GM19351 (cell line): Measurements from ENCODE around the gene FBRSL1.

ENCODE experiments used
- ATAC-seq: cut with Tn5 transposase; IDR thresholded peaks from one replicate; pipeline ENCODE4 v1.9.1; 2021; ENCODE audit warnings: mild to moderate bottlenecking, moderate library complexity; ENCODE audit not compliant: unreplicated experiment

FBRSL1 gene

DNA sequence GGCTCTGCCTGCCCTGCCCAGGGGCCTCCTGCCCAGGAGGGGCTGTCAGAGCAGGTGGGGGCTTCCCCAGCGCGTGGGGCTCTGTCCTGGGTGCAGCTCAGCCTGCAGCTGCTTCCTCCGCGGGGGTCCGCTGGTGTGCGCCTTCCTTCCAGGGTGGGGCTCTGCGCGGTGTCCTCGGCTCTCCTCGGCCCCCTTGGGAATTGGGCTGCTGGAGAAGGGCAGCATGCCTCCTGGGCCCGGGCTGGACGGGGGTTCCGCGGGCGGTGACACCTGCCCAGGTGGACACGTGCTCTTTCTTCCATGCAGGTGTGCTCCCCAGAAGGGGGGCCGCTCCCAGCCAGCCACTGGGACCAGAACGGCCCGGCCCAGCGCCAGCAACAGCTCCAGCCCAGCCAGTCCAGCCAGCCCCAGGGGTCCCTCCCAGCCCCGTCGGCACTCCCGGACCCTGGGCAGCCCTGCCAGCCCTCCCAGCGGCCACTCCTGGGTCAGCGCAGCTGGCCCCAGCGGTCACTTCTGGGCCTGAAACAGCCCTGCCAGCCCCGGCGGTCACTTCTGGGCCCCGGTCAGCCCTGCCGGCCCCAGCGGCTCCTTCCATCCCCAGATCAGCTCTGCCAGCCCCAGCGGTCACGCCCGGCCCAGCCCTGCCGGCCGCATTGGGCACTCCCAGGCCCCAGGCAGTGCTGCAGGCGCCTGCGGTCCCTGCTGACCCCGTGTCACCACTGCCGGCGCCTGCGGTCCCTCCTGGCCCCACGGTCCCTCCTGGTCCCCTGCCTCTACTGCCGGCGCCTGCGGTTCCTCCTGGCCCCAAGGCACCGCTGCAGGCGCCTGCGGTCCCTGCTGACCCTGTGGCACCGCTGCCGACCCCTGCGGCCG lies 19.1 kb downstream of the FBRSL1 start:
- ATAC-seq: no peak

DNA sequence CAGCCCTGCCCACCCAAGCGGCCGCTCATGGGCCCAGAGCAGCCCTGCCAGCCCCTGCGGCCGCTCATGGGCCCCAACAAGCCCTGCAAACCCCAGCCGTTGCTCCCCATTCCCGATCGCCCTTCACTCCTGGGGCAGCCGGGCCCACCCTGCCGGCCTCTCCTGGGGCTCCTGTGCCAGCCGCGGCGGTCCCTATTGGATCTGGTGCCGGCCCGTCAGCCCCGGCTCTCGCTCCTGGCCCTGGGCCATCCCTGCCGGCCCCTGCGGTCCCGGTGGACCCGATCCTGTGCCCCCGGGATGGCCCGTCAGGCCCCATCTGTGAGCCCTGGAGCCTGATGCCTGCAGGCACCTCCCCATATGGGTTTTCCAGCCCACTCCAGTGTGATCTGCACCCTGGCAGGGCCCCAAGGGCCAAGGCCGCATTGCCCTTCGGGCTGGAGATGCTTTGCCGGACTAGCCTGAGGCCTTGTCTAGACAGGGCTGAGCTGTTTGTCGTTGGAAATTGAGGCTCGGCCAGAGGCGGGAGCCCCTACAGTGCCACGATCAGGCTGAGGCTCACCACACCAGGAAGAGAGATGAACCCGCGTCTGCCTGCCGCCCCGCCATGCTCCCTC lies 20.3 kb downstream of the FBRSL1 start:
- ATAC-seq: no peak

DNA sequence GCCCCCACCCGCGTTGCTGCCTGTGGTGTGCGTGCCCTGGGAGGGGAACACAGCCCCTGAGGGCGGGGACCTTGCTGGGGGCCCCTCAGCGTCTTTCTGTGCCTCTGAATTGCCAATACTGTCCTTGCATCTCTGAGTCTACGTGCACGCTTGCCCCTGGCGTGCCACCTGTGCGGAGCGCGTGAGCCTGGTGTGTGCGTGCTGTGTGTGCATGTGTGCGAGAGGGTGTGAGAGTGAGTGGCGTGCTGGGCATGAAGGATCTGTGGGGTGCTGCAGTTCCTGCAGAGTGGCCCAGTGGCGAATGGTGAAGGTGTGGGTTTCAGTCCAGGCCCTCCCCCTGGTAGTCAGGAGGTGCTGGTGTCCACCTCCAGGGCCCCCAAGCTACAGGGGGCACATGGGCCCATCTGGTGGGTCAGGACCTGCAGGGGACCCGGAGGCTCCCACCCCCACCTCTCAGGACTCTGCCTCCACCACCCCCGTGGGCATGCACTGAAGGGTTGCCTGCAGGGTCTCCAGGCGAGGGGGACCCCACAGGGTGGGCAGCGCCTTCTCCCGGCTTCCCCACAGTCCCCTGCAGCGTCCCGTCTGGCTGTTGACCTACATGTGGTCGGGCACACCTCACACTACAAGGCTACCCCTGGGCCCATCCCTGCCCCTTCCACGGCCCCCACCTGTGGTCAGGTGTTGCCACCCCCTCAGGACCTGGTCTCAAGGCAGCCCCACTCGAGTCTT lies 21.0 kb downstream of the FBRSL1 start:
- no peak for ATAC-seq

DNA sequence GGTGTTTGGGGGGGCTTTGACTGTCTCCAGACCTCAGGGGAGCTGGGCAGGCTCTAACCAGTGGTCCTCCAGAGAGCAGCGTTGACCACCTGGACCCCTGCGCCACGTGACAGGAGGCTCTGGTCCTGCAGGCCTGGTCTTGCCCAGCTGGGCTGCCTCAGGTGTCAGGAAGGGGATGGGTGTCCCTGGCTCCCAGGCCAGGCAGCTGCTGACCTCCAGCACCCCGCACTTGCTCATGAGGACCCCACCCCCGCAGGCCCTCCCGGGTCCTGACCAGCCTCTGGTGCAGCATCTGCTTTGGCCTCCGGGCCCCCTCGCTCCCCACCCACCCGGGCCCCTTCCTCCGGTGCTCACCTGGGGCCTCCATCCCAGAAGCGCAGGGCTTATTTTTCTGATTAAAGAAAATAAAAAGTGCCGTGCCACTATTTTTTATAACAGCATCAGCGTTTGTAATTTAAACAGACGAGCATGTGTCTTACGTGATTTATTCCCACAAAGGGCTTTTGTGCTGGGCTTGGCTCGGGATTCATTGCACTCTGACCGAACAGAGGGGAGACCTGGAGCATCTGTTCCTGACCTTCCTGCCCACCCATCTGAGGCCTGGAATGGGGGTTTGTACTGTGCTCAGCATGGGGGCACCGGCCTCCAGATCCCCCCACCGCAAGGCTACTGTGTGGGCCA lies 21.7 kb downstream of the FBRSL1 start:
- no peak for ATAC-seq

DNA sequence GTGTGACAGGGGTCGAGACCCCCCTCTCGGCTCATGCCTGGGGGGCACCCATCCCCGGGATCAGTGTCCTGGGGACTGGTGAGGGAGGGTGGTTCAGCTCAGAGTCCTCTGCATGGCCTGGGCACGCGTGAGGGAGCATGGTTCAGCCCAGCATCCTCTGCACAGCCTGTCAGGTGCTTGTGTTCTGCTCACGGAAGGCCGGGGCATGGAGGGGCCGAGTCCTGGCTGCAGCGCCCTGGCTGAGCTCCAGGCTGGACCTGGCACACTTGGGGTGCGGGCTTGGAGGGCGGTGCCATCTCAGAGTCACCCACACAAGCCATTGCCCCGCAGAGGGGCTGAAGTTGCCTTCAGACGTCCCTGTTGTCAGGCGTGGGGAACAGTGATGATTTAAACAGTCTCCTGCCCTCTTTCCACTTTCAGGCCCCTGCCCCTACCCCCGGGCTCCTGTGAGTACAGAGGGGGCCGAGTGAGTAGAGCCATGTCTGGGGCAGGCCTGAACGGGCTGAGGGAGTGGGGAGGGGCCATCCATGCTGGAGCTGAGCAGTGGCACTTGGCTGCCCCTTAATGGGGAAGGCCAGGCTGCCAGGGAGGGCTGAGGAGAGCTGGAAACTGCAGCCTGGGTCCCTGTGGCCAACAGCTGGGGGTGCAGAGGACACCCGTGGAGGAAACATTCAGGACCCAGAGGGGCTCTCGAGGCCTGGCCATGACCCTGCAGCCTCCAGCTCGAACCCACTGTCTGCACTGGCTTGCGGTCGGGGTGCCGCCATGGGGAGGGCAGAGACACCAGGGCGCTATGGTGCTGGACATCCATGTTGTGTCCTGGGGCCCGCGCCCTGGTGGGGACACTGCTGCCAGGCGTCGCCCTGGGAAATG lies 22.5 kb downstream of the FBRSL1 start:
- ATAC-seq: no peak

DNA sequence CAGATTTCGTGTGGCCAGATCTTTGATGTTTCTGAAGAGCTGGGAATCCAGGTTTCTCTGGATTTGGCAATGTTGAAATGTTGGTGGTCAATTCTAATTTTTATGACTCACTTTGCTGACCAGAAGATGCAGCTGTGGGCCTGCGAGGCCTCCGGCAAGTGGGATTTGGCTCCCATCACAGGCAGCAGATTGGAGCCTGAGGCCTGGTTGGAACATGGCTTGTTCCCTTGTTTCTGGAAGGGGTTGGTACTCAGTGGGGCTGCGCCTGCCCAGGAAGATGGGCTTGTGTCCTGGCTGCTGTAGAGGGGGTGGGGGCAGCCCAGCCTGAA lies 23.1 kb downstream of the FBRSL1 start:
- ATAC-seq: no peak

DNA sequence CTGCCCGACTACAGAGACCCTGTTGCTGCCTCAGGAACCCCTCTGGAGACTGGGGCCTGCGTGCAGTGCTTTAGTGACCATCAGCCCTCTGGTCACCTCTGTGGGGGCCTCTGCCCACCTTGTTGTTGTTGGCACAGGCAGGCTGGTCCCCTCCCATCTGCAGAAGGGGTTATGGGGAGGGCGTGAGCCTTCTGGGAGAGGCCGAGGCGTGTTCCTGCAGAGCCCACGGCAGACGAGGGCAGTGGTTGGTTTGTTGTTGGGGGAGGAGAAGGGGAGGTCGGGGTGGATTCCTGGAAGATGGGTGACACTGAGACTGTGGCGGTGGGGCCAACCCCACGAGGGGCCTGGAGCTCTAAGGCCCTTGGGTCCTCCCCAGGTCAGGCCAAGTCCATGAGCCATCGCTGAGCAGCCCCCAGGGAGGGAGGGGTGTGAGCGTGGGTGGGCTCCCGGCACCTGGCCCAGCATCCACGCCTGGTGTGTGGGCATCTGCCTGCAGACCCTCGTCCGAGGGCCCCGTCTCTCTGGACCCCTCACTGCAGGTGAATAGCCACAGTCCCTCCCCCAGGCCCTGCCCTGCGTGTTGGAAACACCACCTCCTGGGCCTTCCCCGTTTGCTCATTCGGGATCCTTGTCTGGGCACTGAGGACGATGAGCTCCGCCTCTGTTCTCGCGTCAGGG lies 23.6 kb downstream of the FBRSL1 start:
- no peak for ATAC-seq

DNA sequence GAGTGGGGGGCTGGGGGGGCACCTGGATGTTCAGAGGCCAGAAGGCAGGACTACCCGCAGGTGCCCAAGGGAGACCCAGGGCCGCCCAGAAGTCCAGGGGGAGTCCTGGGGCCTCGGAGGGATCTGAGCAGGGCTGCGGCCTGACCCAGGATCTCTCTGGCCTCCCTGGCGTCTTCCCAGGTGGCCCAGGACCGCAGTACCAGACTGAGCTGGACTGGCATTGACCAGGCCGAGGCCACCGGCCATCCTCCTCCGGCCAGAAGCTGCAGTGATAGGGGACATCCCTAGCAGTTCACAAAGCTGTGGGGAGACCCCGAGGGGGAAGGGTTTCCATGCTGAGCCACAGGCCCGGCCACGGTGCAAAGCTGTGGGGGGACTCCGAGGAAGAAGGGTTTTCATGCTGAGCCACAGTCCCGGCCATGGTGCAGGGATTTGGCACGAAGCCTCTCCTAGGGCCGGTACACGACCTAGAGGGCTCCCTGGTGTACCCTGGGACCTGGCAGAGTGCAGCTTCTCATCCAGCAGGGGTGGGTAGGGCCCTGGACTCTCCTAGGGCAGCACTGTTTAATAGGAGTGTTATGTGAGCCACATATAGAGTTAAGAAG lies 24.4 kb downstream of the FBRSL1 start:
- ATAC-seq: no peak

DNA sequence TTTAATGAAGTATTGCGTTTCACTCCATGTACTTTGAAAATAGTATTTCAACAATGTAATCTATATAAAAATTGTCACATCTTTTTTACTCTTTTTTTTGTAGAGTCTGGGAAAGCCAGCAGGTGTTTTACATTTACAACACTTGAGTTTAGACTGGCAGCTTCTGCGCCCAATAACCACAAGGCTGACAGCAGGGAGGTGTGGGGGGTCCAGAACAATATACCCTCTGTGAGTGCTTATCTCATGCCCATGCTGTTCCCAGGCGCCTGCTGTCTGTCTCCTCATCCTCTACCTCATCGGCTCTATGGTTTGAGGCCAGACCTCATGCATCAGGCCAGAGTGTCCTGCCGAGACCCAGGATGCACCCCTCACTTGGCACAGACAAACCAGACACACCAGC lies 24.9 kb downstream of the FBRSL1 start:
- no peak for ATAC-seq

DNA sequence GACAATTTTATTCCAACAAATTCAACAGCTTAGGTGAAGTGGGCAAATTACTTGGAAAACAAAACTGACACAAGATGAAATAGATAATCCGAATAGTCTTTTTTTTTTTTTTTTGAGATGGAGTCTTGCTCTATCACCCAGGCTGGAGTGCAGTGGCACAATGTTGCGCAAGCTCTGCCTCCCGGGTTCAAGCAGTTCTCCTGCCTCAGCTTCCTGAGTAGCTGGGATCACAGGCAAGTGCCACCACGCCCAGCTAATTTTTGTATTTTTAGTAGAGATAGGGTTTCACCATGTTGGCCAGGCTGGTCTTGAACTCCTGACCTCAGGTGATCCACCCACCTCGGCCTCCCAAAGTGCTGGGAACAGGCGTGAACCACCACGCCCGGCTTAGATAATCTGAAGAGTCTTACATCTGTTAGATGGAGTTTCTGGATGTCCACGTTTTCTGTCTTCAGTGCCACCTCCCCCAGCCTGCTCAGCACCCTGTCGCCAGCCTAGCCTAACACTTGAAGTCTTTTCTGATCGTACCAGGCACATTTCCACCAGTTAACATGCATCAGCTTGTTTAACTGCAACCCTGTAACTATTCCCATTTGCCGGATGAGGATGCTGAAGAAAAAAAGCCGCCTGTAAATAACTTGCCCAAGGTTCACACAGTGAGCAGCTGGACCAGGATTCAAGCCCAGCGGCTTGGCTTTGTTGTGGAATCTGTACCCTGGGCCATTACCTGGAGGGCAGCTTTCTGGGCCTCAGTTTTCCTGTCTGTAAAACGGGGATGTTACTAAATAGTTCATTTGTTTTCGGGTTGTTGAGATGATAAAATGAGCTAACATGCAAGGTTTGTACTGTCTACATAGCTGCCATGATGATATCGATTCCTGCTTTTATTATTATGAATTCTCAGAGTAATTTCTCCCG lies 26.4 kb downstream of the FBRSL1 start:
- ATAC-seq: no peak

DNA sequence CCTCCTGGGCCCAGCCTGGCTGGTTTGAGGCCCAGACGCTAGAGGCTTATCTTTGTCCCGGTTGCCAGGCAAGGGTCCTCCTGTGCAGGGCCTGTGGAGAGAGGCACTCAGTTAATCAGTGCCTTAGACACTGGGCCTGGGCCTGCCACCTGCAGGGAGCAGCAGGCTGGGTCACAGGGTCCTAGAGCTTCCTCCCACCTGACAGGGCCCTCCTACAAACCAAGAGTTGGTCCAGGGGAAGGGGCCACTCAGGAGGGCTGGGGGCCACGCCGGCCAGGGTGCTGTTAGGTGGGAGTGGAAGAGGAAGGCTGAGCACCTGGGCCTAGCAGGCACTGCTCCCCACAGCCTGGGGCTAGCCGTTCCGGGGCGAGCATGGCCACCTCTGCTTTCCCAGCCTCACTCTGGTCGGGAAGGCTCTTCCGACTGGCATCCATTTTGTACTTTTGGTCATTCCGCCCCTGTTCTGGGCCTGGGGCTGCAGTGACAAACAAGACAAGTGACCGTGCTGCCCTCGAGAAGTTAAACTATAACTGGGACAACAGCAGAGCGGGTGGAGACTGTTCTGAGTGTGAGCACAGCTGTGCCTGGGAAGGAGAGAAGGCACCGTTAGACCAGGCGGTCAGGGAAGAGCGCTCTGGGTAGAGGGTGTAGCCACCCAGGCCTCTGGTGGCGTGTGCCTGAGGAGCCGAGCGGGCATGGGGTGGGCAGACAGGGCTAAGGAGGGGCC lies 27.2 kb downstream of the FBRSL1 start:
- ATAC-seq: no peak

DNA sequence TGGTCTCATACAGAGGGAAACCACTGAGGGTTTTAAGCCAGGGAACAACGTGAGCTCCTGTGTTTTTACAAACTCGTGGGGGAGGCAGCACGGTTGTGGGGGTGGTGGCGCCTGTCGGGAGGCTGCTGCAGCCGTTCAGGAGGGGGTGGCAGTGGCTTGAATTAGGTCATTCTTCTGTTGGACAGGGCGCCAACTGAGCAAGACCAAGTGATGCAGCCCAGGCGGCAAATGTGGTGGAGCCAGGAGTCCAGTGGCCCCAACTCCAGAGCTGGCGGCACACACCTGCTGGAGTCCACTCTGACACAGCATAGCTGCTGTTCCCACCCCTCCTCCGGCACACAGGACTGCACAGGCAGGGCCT lies 27.8 kb downstream of the FBRSL1 start:
- ATAC-seq: no peak

DNA sequence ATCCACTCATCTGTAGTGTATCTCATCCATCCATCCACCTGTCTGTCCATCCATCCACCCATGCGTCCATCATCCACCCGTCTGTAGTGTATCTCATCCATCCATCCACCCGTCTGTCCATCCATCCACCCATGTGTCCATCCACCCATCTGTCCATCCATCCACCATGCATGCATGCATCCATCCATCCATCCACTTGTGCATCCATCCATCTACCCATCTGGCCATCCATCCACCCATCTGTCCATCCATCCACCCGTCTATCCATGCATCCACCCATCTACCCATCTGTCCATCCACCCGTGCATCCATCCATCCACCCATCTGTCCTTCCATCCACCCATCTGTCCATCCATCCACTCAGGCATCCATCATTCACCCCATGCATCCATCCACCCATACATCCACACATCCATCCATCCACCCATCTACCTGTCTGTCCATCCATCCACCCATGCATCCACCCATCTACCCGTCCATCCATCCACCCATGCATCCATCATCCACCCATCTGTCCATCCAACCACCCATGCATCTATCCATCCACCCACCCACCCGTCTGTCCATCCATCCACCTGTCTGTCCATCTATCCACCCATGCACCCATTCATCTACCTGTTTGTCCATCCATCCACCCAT lies 28.5 kb downstream of the FBRSL1 start:
- ATAC-seq: no peak

DNA sequence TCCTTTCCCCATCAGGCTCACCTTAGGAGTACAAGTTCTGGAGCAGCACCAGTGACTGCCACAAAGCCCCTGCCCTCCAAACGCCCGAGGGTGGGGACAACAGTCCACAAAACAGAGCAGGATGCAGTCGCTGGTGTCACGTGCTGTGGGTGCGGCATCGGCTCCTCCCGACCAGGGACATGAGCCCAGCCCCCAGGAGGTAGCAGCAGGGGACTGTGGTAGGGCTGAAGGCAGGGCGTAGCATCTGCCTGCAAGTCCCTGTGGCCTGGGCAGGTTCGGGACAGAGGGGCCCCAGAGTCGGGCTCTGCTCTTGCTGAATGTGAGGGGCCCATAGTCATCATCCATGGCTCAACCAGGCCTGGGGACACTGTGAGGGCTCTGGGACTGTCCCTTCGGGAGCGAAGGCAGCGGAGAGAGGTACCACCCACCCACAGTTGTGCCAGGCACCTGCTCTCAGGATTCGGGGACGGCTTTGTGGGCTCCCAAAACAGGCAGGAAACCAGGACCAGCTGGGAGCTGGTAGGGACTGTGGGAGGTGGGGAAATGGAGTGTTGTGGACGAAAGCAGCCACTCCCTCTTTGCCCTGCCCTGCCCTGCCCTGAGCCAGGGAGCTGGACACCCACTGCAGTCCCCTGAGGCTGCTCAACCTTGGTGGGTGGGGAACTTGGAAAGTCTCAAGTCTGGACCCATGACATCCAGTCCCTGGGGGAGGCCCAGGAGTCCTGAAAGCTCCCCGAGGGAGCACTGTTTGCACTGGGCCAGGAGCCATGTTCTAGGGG lies 30.7 kb downstream of the FBRSL1 start:
- ATAC-seq: no peak

DNA sequence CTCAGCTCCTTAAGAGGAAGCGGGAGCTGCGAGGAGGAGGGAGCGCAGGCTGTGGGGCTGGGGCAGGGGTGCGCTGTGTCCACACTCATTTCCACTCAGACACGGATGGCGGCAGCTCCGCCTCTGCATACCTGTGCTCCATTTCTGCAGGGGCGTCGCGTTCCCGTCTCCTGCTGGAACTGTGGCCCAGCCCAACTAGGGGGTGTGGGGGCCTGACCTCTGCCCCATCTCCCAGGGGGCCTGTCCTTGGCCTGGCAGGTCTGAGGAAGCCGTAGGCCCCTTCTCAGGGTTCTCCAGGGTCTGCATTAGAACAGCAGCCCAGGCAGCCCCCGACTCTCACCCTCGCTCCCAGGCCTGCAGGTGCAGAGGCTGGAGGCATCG lies 31.2 kb downstream of the FBRSL1 start:
- ATAC-seq: no peak

DNA sequence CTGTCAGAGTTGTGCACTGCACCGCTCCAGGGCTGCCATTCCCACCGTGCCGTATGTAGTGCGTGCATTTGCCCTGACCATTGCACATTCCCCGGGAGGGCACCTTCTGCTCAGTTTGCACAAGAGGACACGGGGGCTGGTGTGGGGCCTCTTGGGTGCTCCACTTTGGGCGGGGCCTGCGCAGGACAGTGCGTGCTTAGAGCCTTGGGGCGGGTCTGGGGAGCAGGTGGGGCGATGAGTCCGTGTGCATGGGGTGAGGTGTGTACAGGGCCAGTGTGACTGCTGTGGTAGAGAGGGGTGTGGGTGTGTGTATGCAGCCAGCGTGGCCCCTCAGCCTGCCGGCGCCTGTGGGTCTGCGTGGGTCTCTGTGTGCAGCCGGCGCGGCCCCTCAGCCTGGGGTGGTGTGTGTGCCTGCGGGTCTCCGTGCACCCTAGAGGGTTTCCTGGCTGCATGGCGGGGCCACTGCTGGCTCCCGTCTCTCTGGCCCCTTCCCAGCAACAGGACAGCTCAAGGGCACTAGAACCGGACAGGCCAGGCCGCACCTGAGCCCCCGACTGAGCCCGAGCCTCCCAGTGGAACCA lies 31.9 kb downstream of the FBRSL1 start:
- ATAC-seq: no peak
